A549 (cell line): Measurements from ENCODE around the gene DMRTC2. TPM values are rescaled to one million over a fixed set of nuclear protein-coding genes. Genes with fewer than 3 reads are reported as not detected.

Experiments used
- polyA plus RNA-seq, 4 experiments: library from polyadenylated mRNA; depleted of rRNA in 3 of 4; stranded (reverse); fragments of >200 nt; fragmentation: RNase III in 1 of 4; extraction: RNeasy Plus Mini Kit Qiagen cat#74134 plus additional on column Dnase treatment in 1 of 4; gene quantifications; 2 replicates in 3 of 4; 3 replicates in 1 of 4; pipeline ENCODE4 v1.2.3, GENCODE V29; 2011 to 2017
- small RNA-seq, 6 experiments: library from RNA; depleted of rRNA; stranded (forward); fragments of <200 nt; gene quantifications; one replicate each; pipeline ENCODE3, GENCODE V24; 2012

DMRTC2 gene
- polyA plus RNA-seq, 2 of the 4 experiments (the other 2 are of a cell fraction) = not detected

Small RNA genes within 50 kb of the gene (small RNA-seq; reads per million reads assigned to genes)
- gene MIR6797 = 0 to 1.2 (median 0) reads per million in 6 experiments

Other genes starting within 250 kb of the DMRTC2 start
- gene CEACAM4, start 218.0 kb upstream of the DMRTC2 start, polyA plus RNA-seq (2011; rRNA removed) = not detected in 2 replicates
- gene CEACAM4, start 218.0 kb upstream of the DMRTC2 start, polyA plus RNA-seq (2017; fragmentation: RNase III; extraction: RNeasy Plus Mini Kit Qiagen cat#74134 plus additional on column Dnase treatment) = not detected in 3 replicates
- 0.04 TPM in 1 of 2 replicates, not detected in the other for gene CEACAM7, start 156.8 kb upstream of the DMRTC2 start, polyA plus RNA-seq (2011; rRNA removed)
- gene CEACAM7, start 156.8 kb upstream of the DMRTC2 start, polyA plus RNA-seq (2017; fragmentation: RNase III; extraction: RNeasy Plus Mini Kit Qiagen cat#74134 plus additional on column Dnase treatment) = 0.05 TPM in 1 of 3 replicates, not detected in the others
- gene CEACAM5, start 136.4 kb upstream of the DMRTC2 start, polyA plus RNA-seq (2011; rRNA removed) = 1.3 and 2.3 TPM in 2 replicates
- gene CEACAM5, start 136.4 kb upstream of the DMRTC2 start, polyA plus RNA-seq (2017; fragmentation: RNase III; extraction: RNeasy Plus Mini Kit Qiagen cat#74134 plus additional on column Dnase treatment) = 0.12 TPM in 1 of 3 replicates, not detected in the others
- gene CEACAM6, start 89.5 kb upstream of the DMRTC2 start, polyA plus RNA-seq (2011; rRNA removed) = 17.7 and 26.7 TPM in 2 replicates
- gene CEACAM6, start 89.5 kb upstream of the DMRTC2 start, polyA plus RNA-seq (2017; fragmentation: RNase III; extraction: RNeasy Plus Mini Kit Qiagen cat#74134 plus additional on column Dnase treatment) = 0.51 to 0.97 TPM (median 0.53 TPM) in 3 replicates
- not detected in 2 replicates for gene CEACAM3, start 48.5 kb upstream of the DMRTC2 start, polyA plus RNA-seq (2011; rRNA removed)
- gene CEACAM3, start 48.5 kb upstream of the DMRTC2 start, polyA plus RNA-seq (2017; fragmentation: RNase III; extraction: RNeasy Plus Mini Kit Qiagen cat#74134 plus additional on column Dnase treatment) = not detected in 3 replicates
- gene LYPD4, start 359 bp upstream of the DMRTC2 start, polyA plus RNA-seq (2011; rRNA removed) = not detected in 2 replicates
- gene LYPD4, start 359 bp upstream of the DMRTC2 start, polyA plus RNA-seq (2017; fragmentation: RNase III; extraction: RNeasy Plus Mini Kit Qiagen cat#74134 plus additional on column Dnase treatment) = not detected in 3 replicates
- gene RPS19, start 15.2 kb downstream of the DMRTC2 start, polyA plus RNA-seq (2011; rRNA removed) = 2,749 and 3,564 TPM in 2 replicates
- 7,778 to 7,989 TPM (median 7,924 TPM) in 3 replicates for gene RPS19, start 15.2 kb downstream of the DMRTC2 start, polyA plus RNA-seq (2017; fragmentation: RNase III; extraction: RNeasy Plus Mini Kit Qiagen cat#74134 plus additional on column Dnase treatment)
- 0.52 and 0.57 TPM in 2 replicates for gene CD79A, start 32.2 kb downstream of the DMRTC2 start, polyA plus RNA-seq (2011; rRNA removed)
- gene CD79A, start 32.2 kb downstream of the DMRTC2 start, polyA plus RNA-seq (2017; fragmentation: RNase III; extraction: RNeasy Plus Mini Kit Qiagen cat#74134 plus additional on column Dnase treatment) = 0.29 to 0.54 TPM (median 0.29 TPM) in 3 replicates
- 34.5 and 38.0 TPM in 2 replicates for gene ARHGEF1, start 38.1 kb downstream of the DMRTC2 start, polyA plus RNA-seq (2011; rRNA removed)
- gene ARHGEF1, start 38.1 kb downstream of the DMRTC2 start, polyA plus RNA-seq (2017; fragmentation: RNase III; extraction: RNeasy Plus Mini Kit Qiagen cat#74134 plus additional on column Dnase treatment) = 71.5 to 92.9 TPM (median 84.2 TPM) in 3 replicates
- 0.19 and 0.21 TPM in 2 replicates for gene ERFL, start 83.4 kb downstream of the DMRTC2 start, polyA plus RNA-seq (2011; rRNA removed)
- gene ERFL, start 83.4 kb downstream of the DMRTC2 start, polyA plus RNA-seq (2017; fragmentation: RNase III; extraction: RNeasy Plus Mini Kit Qiagen cat#74134 plus additional on column Dnase treatment) = 0.10 to 0.20 TPM (median 0.15 TPM) in 3 replicates
- gene RABAC1, start 114.3 kb downstream of the DMRTC2 start, polyA plus RNA-seq (2011; rRNA removed) = 117 and 137 TPM in 2 replicates
- gene RABAC1, start 114.3 kb downstream of the DMRTC2 start, polyA plus RNA-seq (2017; fragmentation: RNase III; extraction: RNeasy Plus Mini Kit Qiagen cat#74134 plus additional on column Dnase treatment) = 199 to 247 TPM (median 246 TPM) in 3 replicates
- gene ATP1A3, start 149.2 kb downstream of the DMRTC2 start, polyA plus RNA-seq (2011; rRNA removed) = 0.67 and 0.69 TPM in 2 replicates
- 3.4 to 3.8 TPM (median 3.7 TPM) in 3 replicates for gene ATP1A3, start 149.2 kb downstream of the DMRTC2 start, polyA plus RNA-seq (2017; fragmentation: RNase III; extraction: RNeasy Plus Mini Kit Qiagen cat#74134 plus additional on column Dnase treatment)
- 0.22 and 0.42 TPM in 2 replicates for gene GRIK5, start 225.2 kb downstream of the DMRTC2 start, polyA plus RNA-seq (2011; rRNA removed)
- gene GRIK5, start 225.2 kb downstream of the DMRTC2 start, polyA plus RNA-seq (2017; fragmentation: RNase III; extraction: RNeasy Plus Mini Kit Qiagen cat#74134 plus additional on column Dnase treatment) = 0.30 to 0.54 TPM (median 0.45 TPM) in 3 replicates
- 11.3 and 16.9 TPM in 2 replicates for gene ZNF574, start 231.1 kb downstream of the DMRTC2 start, polyA plus RNA-seq (2011; rRNA removed)
- 20.9 to 21.8 TPM (median 21.1 TPM) in 3 replicates for gene ZNF574, start 231.1 kb downstream of the DMRTC2 start, polyA plus RNA-seq (2017; fragmentation: RNase III; extraction: RNeasy Plus Mini Kit Qiagen cat#74134 plus additional on column Dnase treatment)